Right lung (tissue), 10 donors: Measurements from ENCODE around the gene EXOC3L4. TPM values are rescaled to one million over a fixed set of nuclear protein-coding genes. Genes with fewer than 3 reads are reported as not detected.
"Not testable (repeated sequence)": the region's sequence is repeated elsewhere in the genome, so short reads cannot be mapped to it uniquely, and the experiment has no call there.

ENCODE experiments used
- DNase-seq, 2 donors: peaks; one replicate each; pipeline ENCODE4 v3.0.0-alpha.2; 2013
- long read RNA-seq, 8 donors: transcript quantifications; one replicate each; lab custom pipeline, GENCODE V29; 2026
- polyA plus RNA-seq, 5 donors: library from polyadenylated mRNA; unstranded; fragments of 120-200 nt; gene quantifications; one replicate each; pipeline versions ENCODE4 v1.2.1 to v1.2.3, GENCODE V29; 2013; ENCODE audit warnings: inconsistent platforms in 1 of 5, low replicate concordance in 1 of 5; ENCODE audit not compliant: insufficient read length in 5 of 5, insufficient read depth in 1 of 5

The EXOC3L4 gene
- 1 to 10 TPM; 2.2 to 5.2 (median 4.2) TPM for polyA plus RNA-seq
- long read RNA-seq, donor 1 = 0 reads
- long read RNA-seq, donor 2 = 0 reads
- long read RNA-seq, donor 3 = 0 reads
- long read RNA-seq, donor 4 = 0 reads
- long read RNA-seq, donor 5 = 0 reads
- long read RNA-seq, donor 6, partial matches to known transcripts = 0 of 1 reads
- long read RNA-seq, donor 6, other reads (novel, unspliced or antisense) = 0 of 1 reads
- long read RNA-seq, donor 7 = 0 reads
- long read RNA-seq, donor 8 = 0 reads

GRCh38 chr14:103094406-103095209 lies at the start of gene EXOC3L4:
EXOC3L4 (plus strand) TSS chr14:103094725; CDS start chr14:103100220, 5,495 bp downstream.
- peak; percentile 62 to 65 for DNase-seq

- DNase-seq = no peak
Observed at GRCh38 chr14:103045371-103045869, 49.1 kb upstream of the EXOC3L4 start.

DNA sequence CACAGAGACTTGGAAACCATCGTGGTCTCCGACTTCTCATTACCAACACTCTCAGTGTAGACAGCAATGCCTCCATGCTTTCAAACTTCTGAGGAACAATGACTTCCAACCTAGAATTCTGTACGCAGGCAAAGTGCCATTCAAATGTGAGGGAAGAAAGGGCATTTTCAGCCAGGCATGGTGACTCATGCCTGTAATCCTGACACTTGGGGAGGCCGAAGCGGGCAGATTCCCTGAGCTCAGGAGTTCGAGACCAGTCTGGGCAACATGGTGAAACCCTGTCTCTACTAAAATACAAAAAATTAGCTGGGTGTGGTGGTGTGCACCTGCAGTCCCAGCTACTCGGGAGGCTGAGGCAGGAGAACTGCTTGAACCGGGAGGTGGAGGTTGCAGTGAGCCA lies 47.1 kb upstream of the EXOC3L4 start:
- DNase-seq = not testable (repeated sequence)

DNA sequence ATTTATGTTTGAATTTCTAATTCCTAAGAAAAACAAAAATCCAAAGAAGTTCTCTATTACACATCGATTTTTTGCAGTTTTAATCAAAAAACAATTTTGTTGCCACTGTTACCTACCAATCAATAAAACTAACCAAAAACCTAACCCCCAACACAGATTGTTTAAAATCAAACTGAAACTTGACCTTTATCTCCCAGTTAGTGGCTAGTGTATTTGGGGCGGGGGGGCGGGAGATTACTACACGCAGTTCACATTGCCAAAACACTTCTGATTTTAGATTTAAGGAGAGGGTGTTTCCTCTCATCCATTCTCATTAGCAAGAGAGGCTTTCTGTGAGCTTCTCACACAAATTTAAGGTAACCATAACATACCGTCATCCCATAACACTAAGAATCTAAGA lies 43.6 kb upstream of the EXOC3L4 start:
- no peak for DNase-seq

- DNase-seq = no peak
Observed at GRCh38 chr14:103052407-103052806, 42.1 kb upstream of the EXOC3L4 start.

DNA sequence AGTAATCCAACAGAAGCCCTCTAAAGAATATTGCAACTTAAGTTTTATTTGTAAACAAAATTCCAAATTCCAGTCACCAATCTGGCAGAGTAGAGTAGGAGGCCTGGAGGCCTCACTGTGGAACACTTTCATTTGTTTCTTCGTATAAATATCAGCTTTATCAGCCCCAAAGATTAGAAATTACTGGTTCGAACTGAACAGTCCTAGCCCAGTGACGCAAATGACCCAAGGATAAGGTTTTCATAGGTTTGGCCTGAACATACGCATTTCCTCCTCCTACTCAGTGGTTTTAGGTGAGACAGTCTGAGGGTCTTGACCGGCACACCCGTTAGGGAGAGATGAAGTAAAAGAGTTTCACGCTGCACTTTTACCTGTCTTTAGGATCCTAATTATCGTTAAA lies 38.8 kb upstream of the EXOC3L4 start:
- DNase-seq = no peak

- DNase-seq = peak; percentile 61 to 70
Observed at GRCh38 chr14:103056322-103057027, 38.0 kb upstream of the EXOC3L4 start.

DNA sequence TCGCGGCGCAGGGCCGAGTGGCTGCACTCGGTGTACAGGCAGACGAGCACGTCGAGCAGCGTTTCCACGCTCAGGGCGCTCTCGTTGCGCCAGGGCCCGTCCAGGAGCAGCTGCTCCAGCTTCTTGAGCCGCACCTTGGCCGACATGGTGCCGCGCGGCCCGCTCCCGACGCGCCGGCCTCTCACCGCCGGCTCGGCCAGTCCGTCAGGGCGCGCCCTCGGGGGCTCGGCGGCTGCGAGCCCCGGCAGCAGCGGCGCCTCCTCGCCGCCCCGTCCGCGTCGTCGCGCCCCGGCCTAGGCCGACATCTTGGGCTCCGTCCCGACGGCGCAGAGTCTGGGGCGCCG lies 37.5 kb upstream of the EXOC3L4 start:
- DNase-seq = no peak

- DNase-seq = peak; percentile 87 to 89
Observed at GRCh38 chr14:103057372-103058163, 37.0 kb upstream of the EXOC3L4 start, which contains the start of gene CDC42BPB. CDC42BPB (minus strand) TSS chr14:103057549; CDS start chr14:103057173, 376 bp downstream.

DNA sequence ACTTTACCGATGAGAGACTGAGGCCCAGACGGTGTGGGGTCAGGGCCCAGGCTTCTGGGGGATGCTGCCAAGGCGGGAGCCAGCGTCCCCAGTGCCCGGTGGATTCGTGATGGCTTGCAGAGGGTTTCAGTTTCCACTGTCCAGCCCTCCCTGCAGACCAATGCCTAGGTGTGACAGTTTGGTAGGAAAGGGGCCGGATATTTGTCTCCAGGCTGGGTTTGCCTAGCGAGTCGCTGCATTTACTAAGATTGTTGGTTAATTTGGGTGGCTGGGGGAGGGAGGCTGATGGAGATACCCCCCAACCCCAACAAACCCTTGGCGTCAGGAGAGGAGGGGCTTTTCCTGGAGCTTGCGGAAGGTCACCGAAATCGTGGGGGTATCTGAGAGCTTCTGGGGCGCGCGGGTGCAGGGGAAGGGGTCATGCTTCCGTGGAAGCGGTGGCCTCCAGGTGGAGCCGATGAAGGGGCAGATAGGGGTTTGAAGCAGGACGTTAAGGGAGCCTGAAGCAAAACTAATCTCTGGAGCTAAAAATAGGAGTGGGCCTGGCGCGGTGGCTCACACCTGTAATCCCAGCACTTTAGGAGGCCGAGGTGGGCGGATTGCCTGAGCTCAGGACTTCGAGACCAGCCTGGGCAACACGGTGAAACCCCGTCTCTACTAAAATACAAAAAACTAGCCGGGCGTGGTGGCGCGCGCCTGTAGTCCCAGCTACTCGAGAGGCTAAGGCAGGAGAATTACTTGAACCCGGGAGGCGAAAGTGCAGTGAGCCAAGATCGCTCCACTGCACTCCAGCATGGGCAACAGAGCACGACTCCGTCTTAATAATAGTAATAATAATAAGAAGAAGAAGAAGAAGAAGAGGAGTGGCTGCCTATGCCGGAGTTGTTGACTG lies 36.1 kb upstream of the EXOC3L4 start:
- no peak for DNase-seq

DNA sequence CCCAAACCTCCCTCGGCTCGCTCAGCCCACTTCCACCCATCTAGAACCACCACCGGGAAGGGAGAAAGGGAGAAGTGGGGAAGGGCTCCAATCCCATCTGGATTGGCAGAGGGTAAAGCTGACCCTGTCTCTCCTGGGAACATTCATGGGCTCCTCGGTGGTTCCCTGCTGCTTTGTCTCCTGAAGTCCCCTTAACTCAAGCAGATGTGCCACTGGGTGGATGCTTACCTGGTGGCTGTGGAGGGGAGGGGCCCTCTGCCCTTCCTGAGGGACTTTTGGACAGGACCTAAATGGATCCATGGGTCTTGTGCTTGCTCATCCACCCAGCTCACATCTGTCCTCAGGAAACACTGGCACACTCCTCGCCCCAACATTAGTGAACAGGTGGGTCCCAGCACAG lies 35.0 kb upstream of the EXOC3L4 start:
- no peak for DNase-seq

DNA sequence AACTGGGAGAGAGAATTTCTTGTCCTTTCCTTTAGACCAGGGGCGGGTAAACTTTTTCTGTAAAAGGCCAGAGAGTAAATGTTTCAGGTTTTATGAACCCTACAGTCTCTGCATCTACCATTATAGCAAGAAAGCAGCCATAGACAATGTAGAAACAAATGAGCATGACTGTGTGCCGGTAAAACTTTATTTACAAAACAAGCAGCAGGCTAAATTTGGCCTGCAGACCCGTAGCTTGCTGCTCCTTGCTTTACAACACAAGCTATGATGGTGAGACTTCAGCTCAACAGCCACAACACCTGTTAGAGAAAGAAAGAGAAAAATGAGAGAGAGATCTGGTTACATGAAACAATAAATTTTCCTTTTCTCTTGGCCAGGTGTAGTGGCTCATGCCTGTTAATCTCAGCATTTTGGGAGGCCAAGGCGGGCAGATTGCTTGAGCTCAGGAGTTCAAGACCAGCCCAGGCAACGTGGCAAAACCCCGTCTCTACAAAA lies 33.0 kb upstream of the EXOC3L4 start:
- DNase-seq = no peak

GRCh38 chr14:103064436-103064835 lies 30.1 kb upstream of the EXOC3L4 start:
- no peak for DNase-seq

- DNase-seq = no peak
Observed at GRCh38 chr14:103064978-103065377, 29.5 kb upstream of the EXOC3L4 start.

DNA sequence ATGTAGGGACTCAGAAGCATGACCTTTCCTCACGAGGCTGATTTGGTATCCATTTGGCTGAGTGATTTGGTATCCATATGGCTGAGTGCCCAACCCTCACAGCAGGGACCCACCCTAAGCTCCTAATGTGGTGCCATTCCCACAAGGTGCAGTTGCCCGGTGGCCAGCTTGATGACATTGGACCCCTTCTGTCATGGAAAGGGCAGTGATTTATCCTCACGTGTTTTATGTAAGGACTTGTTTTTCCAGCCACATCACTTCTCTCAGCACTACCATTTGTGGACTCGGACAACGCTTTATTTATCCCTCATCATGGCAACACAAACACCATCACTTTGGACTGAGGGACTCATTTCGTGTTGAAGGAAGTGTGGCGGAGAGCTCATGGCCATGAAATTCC lies 28.7 kb upstream of the EXOC3L4 start:
- no peak for DNase-seq

- DNase-seq = no peak
Observed at GRCh38 chr14:103066399-103066798, 28.1 kb upstream of the EXOC3L4 start.

DNA sequence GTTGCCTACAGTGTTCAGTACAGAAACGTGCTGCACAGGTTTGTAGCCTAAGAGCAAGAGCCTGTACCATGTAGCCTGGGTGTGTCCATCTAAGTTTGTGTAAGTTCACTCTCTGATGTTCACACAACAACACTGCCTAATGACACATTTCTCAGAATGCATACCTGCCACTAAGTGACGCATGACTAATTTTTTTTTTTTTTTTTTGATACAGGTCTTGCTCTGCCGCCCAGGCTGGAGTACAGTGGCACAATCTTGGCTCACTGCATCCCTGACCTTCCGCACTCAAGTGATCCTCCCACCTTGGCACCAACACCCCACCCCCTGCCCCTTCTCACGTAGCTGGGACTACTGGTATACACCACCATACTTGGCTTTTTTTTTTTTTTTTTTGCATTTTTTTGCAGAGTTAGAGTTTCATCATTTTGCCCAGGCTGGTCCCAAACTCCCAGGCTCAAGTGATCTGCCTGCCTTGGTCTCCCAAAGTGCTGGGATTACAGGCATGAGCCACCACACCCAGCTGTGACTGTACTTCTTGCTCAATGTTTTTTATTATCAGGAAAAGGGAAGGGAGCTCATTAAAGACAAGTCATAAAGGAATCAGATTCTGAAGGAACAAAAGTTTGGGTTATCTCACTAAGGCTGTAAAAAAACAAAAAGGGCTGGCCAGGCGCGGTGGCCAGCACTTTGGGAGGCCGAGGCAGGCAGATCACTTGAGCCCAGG lies 27.1 kb upstream of the EXOC3L4 start:
- DNase-seq = no peak

DNA sequence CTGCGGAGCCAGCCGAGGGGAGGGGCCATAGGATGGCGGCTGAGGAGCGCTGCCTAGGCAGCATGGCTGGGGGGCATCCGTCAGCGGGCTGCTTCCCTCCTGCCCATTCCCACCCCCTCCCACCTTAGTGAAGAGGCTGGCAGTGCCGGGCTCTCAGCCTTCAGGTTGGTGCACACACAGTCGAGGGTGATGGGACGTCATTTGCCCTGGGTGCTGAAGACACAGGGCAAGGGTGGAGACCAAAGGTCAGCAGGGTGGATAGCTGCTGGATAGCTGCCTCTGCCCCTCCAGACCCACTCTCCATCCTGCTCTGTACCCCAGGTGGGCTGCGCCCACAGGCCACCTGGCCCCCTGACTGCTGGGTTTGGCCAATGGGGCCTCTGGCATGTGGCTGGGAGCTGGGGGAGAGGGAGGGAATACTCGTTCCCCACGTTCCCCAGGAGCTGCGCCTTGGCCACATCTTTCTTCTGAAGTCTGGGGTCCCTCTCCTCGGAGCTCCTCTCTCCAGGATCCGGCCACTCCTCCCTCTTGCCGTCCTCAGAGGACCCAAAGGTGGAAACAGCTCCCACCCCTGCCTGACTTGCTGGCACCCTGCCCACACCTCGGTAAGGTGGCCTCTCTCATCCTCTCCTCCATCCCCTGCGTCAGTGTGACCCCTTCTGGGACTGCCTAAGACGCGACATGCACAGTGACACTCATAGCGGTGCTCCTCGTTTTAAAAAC lies 26.0 kb upstream of the EXOC3L4 start:
- no peak for DNase-seq
